Transverse colon (tissue), 3 donors: Measurements from ENCODE around the gene CTRB1.
A peak's percentile ranks its signal among the peaks of the same experiment; 100 is the strongest.

Experiments used
- POLR2A ChIP-seq: fragments of 450-650 bp; IDR thresholded peaks from one replicate; pipeline ENCODE4 v1.6.1; 2016; ENCODE audit warnings: antibody characterized with exemption, mild to moderate bottlenecking, moderate library complexity
- TF ChIP-seq, protein P1 (sequence below), 5 experiments: fragments of 200-600 bp in 3 of 5; fragments of 450-650 bp in 2 of 5; sonication (generic) in 3 of 5; IDR thresholded peaks; 1 replicate in 2 of 5; 2 replicates in 3 of 5; pipeline ENCODE4 v1.5.1; 2016 to 2017; ENCODE audit warnings: antibody characterized with exemption in 5 of 5, inconsistent platforms in 3 of 5, mild to moderate bottlenecking in 2 of 5, moderate library complexity in 1 of 5

DNA sequence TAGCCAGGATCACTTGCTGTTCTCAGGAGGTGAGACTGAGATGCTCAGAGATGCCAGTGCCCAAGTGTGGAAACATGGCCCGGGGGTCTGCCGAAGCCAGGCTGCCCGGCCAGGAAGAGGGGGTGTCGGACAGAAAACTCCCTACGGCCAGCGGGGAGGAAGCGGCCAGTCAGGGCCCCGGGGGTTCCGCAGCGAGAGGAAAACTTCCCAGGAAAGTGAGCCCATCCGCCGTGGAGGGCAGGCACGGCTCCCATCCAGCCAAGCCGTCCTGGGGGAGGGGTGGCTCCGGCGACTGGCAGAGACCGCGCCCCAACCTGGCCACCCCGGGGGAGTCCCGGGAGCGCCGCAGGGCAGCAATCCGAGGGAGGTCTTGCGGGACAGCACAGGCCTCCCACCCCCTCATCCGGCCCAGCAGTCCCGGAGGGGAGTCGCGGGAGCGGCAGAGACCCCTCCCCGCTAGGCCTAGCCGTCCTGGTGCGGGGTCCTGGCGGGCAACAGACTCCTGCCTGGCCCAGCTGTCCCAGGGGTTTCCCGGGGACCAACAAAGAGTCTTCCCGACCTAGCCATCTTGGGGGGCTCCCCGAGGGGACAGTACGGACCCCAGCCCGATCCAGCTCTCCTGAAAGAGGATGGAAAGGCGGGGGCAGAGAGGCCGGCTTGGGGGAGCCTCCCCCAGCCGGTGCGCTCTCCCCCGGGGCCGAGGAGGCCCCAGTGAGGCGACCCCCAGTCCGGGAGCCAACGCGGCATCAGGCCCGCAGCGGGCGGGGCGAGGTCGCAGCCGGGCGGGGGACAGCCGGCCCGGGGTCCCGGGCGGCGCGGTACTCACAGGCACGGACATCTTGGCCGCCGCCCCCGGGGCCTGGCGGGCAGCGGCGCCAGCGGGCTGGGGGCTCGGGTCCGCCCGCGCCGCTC is 46.5 kb downstream of the CTRB1 start:
- TF ChIP-seq POLR2A, result peak; percentile 15
- TF ChIP-seq, protein P1, sequence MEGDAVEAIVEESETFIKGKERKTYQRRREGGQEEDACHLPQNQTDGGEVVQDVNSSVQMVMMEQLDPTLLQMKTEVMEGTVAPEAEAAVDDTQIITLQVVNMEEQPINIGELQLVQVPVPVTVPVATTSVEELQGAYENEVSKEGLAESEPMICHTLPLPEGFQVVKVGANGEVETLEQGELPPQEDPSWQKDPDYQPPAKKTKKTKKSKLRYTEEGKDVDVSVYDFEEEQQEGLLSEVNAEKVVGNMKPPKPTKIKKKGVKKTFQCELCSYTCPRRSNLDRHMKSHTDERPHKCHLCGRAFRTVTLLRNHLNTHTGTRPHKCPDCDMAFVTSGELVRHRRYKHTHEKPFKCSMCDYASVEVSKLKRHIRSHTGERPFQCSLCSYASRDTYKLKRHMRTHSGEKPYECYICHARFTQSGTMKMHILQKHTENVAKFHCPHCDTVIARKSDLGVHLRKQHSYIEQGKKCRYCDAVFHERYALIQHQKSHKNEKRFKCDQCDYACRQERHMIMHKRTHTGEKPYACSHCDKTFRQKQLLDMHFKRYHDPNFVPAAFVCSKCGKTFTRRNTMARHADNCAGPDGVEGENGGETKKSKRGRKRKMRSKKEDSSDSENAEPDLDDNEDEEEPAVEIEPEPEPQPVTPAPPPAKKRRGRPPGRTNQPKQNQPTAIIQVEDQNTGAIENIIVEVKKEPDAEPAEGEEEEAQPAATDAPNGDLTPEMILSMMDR (IDR thresholded peaks at IDR 0.05), result no peak
